Ramos (cell line): ENCODE data around the gene FGF11.

Experiments
- in situ Hi-C: fragments of 300-500 bp; cut with MboI; formaldehyde crosslinking; loops from one replicate; pipeline ENCODE4 v1.14.3; 2022; ENCODE audit warnings: low sequenced_read_pairs; ENCODE audit not compliant: unreplicated experiment

FGF11 gene

DNA sequence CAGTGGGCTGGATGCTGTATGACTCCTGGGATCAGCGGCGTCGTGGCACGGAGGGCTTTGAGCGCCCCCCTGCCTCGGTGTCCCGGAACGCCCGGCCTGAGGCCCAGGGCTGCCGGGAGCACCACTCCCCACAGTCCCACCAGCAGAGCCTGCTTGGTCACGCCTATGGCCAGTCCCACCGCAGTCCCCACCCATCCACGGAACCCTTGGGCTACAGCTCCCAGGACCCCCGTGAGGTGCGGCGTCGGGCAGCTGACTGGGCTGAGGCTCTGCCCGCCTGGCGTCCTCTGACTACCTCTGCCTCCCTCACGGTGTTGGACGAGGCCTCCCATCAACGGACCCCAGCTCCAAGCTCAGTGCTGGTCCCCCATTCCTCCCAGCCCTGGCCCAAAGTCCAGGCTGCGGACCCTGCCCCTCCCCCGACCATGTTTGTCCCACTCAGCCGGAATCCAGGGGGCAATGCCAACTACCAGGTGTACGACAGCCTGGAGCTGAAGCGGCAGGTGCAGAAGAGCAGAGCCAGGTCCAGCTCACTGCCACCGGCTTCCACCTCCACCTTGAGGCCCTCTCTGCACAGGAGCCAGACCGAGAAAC is 12.3 kb upstream of the FGF11 start:
- in situ Hi-C loops: no loop called here

DNA sequence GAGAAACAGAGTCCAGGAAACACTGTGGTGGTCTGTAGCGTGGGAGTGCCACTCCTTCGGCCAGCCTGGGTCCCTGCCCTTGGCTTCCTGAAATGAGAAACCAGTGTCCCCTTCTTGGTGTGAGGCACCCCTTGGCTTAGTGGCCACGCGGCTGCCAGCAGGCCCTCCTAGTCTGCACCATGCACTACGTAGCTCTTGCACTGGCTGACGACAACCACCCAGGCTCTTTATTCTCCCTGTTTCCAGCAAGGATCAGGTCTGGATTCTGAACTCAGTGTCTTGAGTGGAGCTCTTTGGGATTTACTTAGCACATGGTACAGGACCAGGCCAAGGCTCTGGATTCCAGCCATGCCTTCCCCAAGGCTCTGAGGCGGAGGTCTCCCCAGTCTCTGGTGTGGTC is 11.8 kb upstream of the FGF11 start:
- in situ Hi-C loops: no loop called here

GRCh38 chr17:7428557-7428956 is 10.8 kb upstream of the FGF11 start, which contains the start of gene SPEM3:
SPEM3 (plus strand) TSS chr17:7428857; CDS start chr17:7428903, 46 bp downstream.
- in situ Hi-C loops: no loop called here

DNA sequence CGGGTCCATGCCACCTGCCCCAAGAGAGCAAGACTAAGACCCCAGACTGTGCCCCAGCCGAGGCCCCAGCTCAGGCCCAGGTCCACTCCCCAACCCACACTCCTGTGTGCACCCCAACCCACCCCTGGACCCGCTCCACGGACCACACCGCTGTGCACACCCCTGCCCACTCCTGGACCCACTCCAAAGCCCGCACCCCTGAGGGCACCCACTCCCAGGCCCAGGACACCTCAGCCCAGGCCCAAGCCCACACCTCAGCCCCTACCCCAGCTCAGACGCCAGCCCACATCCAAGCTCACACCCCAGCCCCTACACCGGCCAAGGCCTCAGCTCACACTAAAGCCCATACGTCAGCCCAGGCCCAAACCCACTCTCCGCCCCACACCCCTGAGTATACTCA is 9.6 kb upstream of the FGF11 start:
- in situ Hi-C loops: no loop called here

GRCh38 chr17:7431231-7431630 is 8.1 kb upstream of the FGF11 start:
- in situ Hi-C loops: no loop called here

DNA sequence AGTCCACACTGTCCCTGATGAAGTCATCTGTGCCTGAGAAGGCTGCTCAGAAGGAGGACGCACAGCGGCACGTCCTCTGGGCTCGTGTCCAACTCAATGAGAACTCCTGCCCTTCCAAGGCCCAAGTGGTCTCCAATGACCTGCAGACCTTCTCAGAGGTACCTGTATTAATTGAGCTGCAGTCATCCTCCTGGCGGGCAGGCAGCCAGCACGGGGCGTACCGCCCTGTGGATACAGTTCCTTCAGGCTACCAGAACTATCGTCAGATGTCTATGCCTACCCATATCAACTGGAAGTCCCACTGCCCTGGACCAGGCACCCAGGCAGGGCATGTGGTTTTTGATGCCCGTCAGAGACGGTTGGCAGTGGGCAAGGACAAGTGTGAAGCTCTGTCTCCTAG is 7.0 kb upstream of the FGF11 start:
- in situ Hi-C loops: no loop called here

GRCh38 chr17:7435676-7436555 is 3.4 kb upstream of the FGF11 start:
- in situ Hi-C loops: no loop called here

- in situ Hi-C loops: no loop called here
Measured at GRCh38 chr17:7436556-7437368, 2.5 kb upstream of the FGF11 start.

DNA sequence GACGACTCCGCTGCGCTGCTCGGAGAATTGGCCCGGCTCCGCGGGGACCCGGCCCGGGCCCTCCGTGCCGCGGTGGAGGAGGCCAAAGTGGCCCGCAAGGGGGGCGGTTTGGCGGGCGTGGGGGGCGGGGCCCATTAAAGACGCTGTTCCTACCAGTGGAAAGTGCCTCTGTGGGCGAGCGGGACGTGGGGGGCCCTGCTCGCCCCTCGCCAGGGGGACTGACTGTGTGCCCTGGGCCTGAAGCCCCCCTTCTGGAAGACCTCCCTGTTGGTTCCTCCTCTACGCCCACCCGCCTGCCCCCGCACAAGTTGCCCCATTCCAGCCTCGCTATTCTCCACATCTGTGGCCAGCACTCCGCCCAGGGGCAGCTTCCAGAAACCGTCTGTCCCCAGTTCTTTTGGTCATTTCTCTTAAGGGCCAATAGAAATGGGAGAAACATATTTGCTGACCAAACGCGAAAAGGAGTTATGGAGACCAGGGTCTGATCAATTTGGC is 1.9 kb upstream of the FGF11 start:
- in situ Hi-C loops: no loop called here

DNA sequence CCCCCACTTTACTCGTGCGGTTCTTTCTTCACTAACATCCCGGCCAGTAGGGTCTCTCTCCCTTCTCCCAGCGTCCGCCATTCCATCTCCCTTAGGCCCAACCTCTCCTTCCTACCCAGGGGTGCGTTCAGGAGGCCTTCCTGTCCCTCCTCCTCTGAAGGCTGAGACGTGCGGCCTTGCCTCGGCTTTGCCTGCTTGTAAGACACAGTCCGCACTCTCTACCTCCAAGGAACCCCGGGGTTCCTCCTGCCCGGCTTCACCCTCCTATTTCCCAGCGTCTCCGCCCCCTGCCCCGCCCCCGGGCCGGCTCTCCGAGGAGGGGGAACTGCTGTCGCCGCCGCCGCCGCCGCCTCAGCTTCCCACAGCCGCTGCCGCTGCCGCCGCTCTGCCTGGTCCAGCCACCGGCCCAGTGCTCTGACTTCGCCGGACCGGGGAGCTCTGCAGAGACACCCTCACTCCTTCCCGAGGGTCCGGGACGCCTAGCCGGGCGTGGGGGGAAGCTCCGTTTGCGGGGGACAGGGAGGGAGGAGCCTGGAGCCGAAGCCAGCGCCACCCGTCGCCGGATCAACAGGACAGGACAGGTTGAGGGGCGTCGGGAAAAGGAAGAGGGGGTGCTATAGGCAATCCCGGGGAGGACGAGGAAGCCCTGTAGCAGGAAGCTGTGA is 1.2 kb upstream of the FGF11 start:
- in situ Hi-C loops: no loop called here

GRCh38 chr17:7438656-7439460 is 454 bp upstream of the FGF11 start:
- in situ Hi-C loops: no loop called here

DNA sequence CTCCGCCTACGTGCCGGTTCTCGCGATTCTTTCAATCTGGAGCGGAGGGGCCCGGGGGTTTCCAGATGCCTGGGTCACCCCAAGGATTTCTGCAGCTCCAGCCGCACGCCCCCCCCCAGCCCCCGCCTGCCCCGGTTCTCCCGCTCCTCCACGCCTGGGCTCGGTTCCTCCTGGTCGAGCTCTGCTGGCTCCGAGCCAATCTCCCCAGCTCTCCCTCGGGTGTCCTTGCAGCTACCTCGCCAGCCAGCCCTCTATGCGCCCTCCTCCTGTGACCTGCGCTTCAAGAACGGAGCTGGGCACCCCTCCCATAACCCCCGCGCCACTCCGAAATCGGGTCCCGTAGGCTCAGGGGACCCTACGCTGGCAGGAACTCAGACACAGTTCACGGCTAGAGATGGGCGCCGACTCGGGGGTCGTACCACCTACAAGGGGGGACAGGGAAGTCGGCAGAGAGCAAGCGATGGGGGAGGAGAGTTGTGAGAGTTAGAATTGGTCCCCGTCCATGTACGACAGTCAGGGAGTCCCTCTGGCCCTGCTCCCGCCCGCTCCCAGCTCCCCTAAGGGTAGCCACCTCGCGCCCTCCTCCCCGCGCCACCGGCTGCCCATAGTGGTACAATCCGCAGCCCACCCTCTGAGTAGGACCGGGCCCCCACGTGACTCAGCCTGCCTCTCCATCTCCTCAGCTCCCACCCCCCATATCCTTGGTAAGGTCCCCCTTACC is 961 bp downstream of the FGF11 start:
- in situ Hi-C loops: no loop called here

GRCh38 chr17:7440834-7441195 is 1.5 kb downstream of the FGF11 start:
- in situ Hi-C loops: no loop called here

DNA sequence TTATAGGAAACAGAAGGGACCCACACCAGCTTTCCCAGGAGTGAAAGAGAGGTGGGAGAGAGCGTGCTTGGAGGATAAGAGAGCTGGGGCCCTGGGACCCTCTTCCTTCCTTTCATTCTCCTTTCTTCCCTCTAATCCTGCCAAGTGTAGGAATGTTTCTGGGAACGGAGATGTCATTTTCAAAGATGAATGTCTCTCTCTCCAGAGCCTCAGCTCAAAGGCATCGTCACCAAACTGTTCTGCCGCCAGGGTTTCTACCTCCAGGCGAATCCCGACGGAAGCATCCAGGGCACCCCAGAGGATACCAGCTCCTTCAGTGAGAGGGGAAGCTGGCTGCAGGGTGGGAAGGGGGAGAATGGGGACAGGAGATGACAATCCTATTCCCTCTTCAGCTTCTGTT is 2.0 kb downstream of the FGF11 start:
- in situ Hi-C loops: no loop called here

DNA sequence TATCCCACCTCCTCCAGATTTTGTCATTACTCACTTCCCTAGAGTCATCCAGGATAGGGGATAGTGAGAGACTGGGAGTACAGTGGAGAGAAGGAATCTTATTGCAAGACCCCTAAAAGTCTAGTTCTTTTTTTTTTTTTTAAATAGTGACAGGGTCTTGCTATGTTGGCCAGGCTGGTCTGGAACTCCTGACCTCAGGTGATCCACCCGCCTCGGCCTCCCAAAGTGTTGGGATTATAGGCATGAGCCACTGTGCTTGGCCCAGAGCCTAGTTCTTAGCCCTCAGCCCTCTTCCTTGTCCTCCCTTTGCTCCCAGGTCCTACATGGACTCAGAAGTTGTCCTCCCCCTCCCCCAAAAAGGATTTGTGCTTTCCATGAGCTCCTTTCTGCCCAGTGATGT is 2.8 kb downstream of the FGF11 start:
- in situ Hi-C loops: no loop called here

GRCh38 chr17:7443499-7444485 is 4.5 kb downstream of the FGF11 start:
- in situ Hi-C loops: no loop called here

DNA sequence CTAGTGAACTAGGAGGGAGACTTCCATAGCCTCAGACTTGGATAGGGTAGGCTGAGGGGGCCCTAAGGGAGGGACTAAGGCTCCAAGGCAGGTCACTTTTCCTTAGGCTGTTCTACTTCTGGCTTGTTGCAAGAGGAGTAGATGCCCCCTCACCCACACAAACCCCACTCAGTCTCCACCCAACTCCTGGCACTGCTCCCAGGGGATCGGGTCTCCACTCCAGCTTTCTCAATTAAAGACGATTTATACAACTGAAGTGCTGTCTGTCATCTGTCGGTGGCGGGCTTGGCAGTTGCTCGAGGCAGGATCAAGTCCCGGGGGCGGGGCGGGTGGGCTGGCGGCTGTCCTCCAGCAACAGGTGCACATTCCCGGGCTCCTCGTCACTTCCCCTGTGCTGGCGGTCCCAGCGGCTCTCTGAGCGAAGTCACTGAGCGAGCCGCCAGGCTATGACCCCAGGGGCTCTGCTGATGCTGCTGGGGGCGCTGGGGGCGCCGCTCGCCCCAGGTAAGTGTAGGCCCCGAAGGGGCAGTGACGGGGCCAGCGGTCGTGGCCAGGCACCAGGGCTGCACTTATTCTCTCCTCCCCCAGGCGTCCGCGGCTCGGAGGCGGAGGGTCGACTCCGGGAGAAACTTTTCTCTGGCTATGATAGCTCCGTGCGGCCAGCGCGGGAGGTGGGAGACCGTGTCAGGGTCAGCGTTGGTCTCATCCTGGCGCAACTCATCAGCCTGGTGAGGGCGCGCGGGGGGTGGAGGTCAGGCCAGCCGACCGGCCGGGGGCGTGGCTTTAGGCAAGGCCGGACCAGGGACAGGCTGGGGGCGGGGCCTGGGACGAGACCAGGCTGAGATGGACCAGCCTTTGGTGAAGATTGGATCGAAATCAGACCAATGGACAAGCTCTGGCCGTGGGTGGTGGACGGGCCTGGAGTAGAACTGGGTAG is 5.6 kb downstream of the FGF11 start, which contains the start of gene CHRNB1:
CHRNB1 (plus strand) TSS at position 380 of the 937 bp plus-strand sequence; CDS start at position 447, 67 bp downstream.
- in situ Hi-C loops: no loop called here
